H1 (cell line): ENCODE data around the gene MGLL. TPM values are rescaled to one million over a fixed set of nuclear protein-coding genes. Genes with fewer than 3 reads are reported as not detected.

Experiments used
- CTCF ChIA-PET: fragments of 300-600 bp; sonication (Branson Sonifier 250); formaldehyde crosslinking; loops from one replicate; lab custom pipeline; 2021; ENCODE audit not compliant: partially characterized antibody; lab: Charles Lee
- POLR2A ChIA-PET: fragments of 300-600 bp; sonication (Branson Sonifier 250); formaldehyde crosslinking; loops from one replicate; lab custom pipeline; 2021; ENCODE audit warnings: inconsistent platforms; ENCODE audit not compliant: partially characterized antibody; lab: Charles Lee
- DNase-seq, 2 experiments: peaks; one replicate each; pipeline versions ENCODE4 v3.0.0 to v3.0.0-alpha.2; 2010 to 2022; ENCODE audit warnings: low spot score in 2 of 2, low read depth in 1 of 2, mixed read lengths in 1 of 2
- FAIRE-seq: peaks from 2 replicates; lab custom pipeline; 2011; peaks lifted over from hg19 to GRCh38; lab: Jason Lieb, UNC
- H2AFZ ChIP-seq: 2 replicates; pipeline ENCODE4 v1.8.1; 2012; ENCODE audit warnings: low read length, inconsistent platforms
- H2AK5ac ChIP-seq: 2 replicates; pipeline ENCODE4 v1.6.1; 2013; ENCODE audit warnings: low read depth, low read length
- H2BK120ac ChIP-seq: replicated peaks from 2 replicates; pipeline ENCODE3; 2013; ENCODE audit warnings: low read depth, low read length, inconsistent platforms
- H2BK12ac ChIP-seq: 2 replicates; pipeline ENCODE4 v1.6.1; 2013; ENCODE audit warnings: low read depth, low read length
- H2BK15ac ChIP-seq: 2 replicates; pipeline ENCODE4 v1.6.1; 2013; ENCODE audit warnings: low read length
- H2BK20ac ChIP-seq: 2 replicates; pipeline ENCODE4 v1.6.1; 2013; ENCODE audit warnings: low read length
- H2BK5ac ChIP-seq: 2 replicates; pipeline ENCODE4 v1.6.1; 2013; ENCODE audit warnings: low read depth, low read length
- H3K14ac ChIP-seq: 2 replicates; pipeline ENCODE4 v1.6.1; 2013; ENCODE audit warnings: inconsistent platforms; ENCODE audit not compliant: insufficient read length
- H3K18ac ChIP-seq: 2 replicates; pipeline ENCODE4 v1.6.1; 2013; ENCODE audit warnings: low read length; ENCODE audit errors: extremely low read depth
- H3K23ac ChIP-seq: 2 replicates; pipeline ENCODE4 v1.6.1; 2013; ENCODE audit warnings: inconsistent platforms; ENCODE audit not compliant: insufficient read length
- H3K23me2 ChIP-seq: 2 replicates; pipeline ENCODE4 v1.6.1; 2013; ENCODE audit warnings: low read depth, low read length
- H3K27ac ChIP-seq: 2 replicates; pipeline ENCODE4 v1.6.1; 2011; ENCODE audit warnings: low read depth, low read length, inconsistent platforms
- H3K27me3 ChIP-seq, 4 experiments: replicated peaks in 1 of 4; 1 replicate in 1 of 4; 2 replicates in 3 of 4; pipeline versions ENCODE4 v1.6.1 to v1.8.1; 2011 to 2013; ENCODE audit warnings: low read length in 3 of 4, mild to moderate bottlenecking in 3 of 4, inconsistent platforms in 2 of 4, mixed read lengths in 2 of 4, moderate library complexity in 1 of 4; ENCODE audit not compliant: control insufficient read depth in 3 of 4, insufficient read depth in 3 of 4; ENCODE audit errors: extremely low read depth in 1 of 4
- H3K36me3 ChIP-seq, 4 experiments: 2 replicates each; pipeline versions ENCODE4 v1.6.1 to v1.8.1; 2011 to 2013; ENCODE audit warnings: mild to moderate bottlenecking in 4 of 4, low read length in 3 of 4, moderate library complexity in 2 of 4, control low read depth in 1 of 4, inconsistent platforms in 1 of 4; ENCODE audit not compliant: insufficient read depth in 4 of 4, control insufficient read depth in 2 of 4
- H3K4ac ChIP-seq: replicated peaks from 2 replicates; pipeline ENCODE3; 2013; ENCODE audit warnings: low read length, low read depth, mixed read lengths, inconsistent platforms; ENCODE audit not compliant: insufficient read length
- H3K4me1 ChIP-seq, 4 experiments: replicated peaks in 1 of 4; 1 replicate in 1 of 4; 2 replicates in 3 of 4; pipeline versions ENCODE4 v1.6.1 to v1.8.1; 2011 to 2013; ENCODE audit warnings: low read length in 3 of 4, inconsistent platforms in 2 of 4, mixed read lengths in 1 of 4; ENCODE audit not compliant: insufficient read depth in 4 of 4, control insufficient read depth in 3 of 4
- H3K4me2 ChIP-seq, 2 experiments: 2 replicates each; pipeline versions ENCODE4 v1.6.1 to v1.8.1; 2011 to 2013; ENCODE audit warnings: low read depth in 2 of 2, low read length in 2 of 2, control low read depth in 1 of 2, inconsistent platforms in 1 of 2, mild to moderate bottlenecking in 1 of 2; ENCODE audit not compliant: insufficient read depth in 1 of 2
- H3K4me3 ChIP-seq, 4 experiments: fragments of 200-600, 300-600 bp in 1 of 4; sonication (generic), shearing (Covaris generic), sonication (Bioruptor Twin) in 1 of 4; 2 replicates each; pipeline versions ENCODE4 v1.5.1 to v1.8.1; 2011 to 2016; ENCODE audit warnings: low read length in 4 of 4, low read depth in 3 of 4, control low read depth in 2 of 4, inconsistent platforms in 2 of 4, mild to moderate bottlenecking in 2 of 4, mixed read lengths in 1 of 4, moderate library complexity in 1 of 4; ENCODE audit not compliant: insufficient read depth in 2 of 4; ENCODE audit errors: extremely low read depth in 1 of 4
- H3K56ac ChIP-seq: replicated peaks from 2 replicates; pipeline ENCODE3; 2013; ENCODE audit warnings: low read depth, mild to moderate bottlenecking, mixed read lengths, low read length, inconsistent platforms; ENCODE audit not compliant: insufficient read length
- H3K79me1 ChIP-seq: 2 replicates; pipeline ENCODE4 v1.6.1; 2013; ENCODE audit warnings: low read depth, low read length, control low read depth
- H3K79me2 ChIP-seq, 2 experiments: 2 replicates each; pipeline versions ENCODE4 v1.6.1 to v1.8.1; 2012 to 2013; ENCODE audit warnings: low read length in 2 of 2, mild to moderate bottlenecking in 2 of 2, inconsistent platforms in 1 of 2; ENCODE audit not compliant: insufficient read depth in 2 of 2, control insufficient read depth in 1 of 2
- H3K9ac ChIP-seq, 4 experiments: replicated peaks in 1 of 4; 1 replicate in 1 of 4; 2 replicates in 3 of 4; pipeline versions ENCODE4 v1.6.1 to v1.8.1; 2011 to 2013; ENCODE audit warnings: low read depth in 3 of 4, low read length in 3 of 4, control low read depth in 2 of 4, mild to moderate bottlenecking in 2 of 4, moderate library complexity in 2 of 4, inconsistent platforms in 1 of 4; ENCODE audit errors: extremely low read depth in 1 of 4
- H3K9me3 ChIP-seq, 2 experiments: 2 replicates each; pipeline versions ENCODE4 v1.6.1 to v1.8.1; 2012 to 2013; ENCODE audit warnings: mild to moderate bottlenecking in 2 of 2, moderate library complexity in 2 of 2, control low read depth in 1 of 2, inconsistent platforms in 1 of 2, low read depth in 1 of 2, low read length in 1 of 2, mixed read lengths in 1 of 2; ENCODE audit not compliant: insufficient read depth in 2 of 2
- H4K20me1 ChIP-seq, 2 experiments: replicated peaks in 1 of 2; 2 replicates each; pipeline versions ENCODE3 to v1.8.1; 2011 to 2013; ENCODE audit warnings: inconsistent platforms in 2 of 2, low read length in 2 of 2, mild to moderate bottlenecking in 1 of 2; ENCODE audit not compliant: insufficient read depth in 2 of 2, control insufficient read depth in 1 of 2
- H4K5ac ChIP-seq: 2 replicates; pipeline ENCODE4 v1.6.1; 2013; ENCODE audit warnings: low read length, low read depth, mixed read lengths, inconsistent platforms; ENCODE audit not compliant: insufficient read length
- H4K8ac ChIP-seq: 2 replicates; pipeline ENCODE4 v1.8.0; 2013; ENCODE audit warnings: mild to moderate bottlenecking, moderate library complexity, low read length, inconsistent platforms; ENCODE audit not compliant: insufficient read depth; ENCODE audit errors: extremely low read depth
- H4K91ac ChIP-seq: replicated peaks from 2 replicates; pipeline ENCODE3; 2013; ENCODE audit warnings: low read length, mixed read lengths, inconsistent platforms; ENCODE audit not compliant: insufficient read length
- HDAC6 ChIP-seq: IDR thresholded peaks from one replicate; pipeline ENCODE4 v1.7.1; 2012; ENCODE audit warnings: low read depth, mild to moderate bottlenecking, inconsistent platforms, low read length, moderate library complexity
- JUN ChIP-seq: IDR thresholded peaks from 2 replicates; pipeline ENCODE4 v1.6.1; 2011; ENCODE audit warnings: low read depth, mild to moderate bottlenecking, improper control_type of control experiment, low read length
- KDM1A ChIP-seq: fragments of 200-600, 300-600 bp; sonication (generic); IDR thresholded peaks from 2 replicates; pipeline ENCODE4 v1.7.1; 2016; ENCODE audit warnings: mild to moderate bottlenecking, low read length, borderline replicate concordance
- MAFK ChIP-seq: IDR thresholded peaks from 2 replicates; pipeline ENCODE4 v1.6.1; 2012; ENCODE audit warnings: low read depth, mild to moderate bottlenecking, improper control_type of control experiment, low read length
- NANOG ChIP-seq: IDR thresholded peaks from 2 replicates; pipeline ENCODE4 v1.6.1; 2011; ENCODE audit warnings: low read length, low read depth, mild to moderate bottlenecking, inconsistent platforms; ENCODE audit not compliant: insufficient read depth, poor library complexity, severe bottlenecking
- RAD21 ChIP-seq, 2 experiments: IDR thresholded peaks in 1 of 2; conservative IDR thresholded peaks in 1 of 2; 2 replicates each; pipeline ENCODE4 v1.6.1; 2011; ENCODE audit warnings: low read depth in 2 of 2, low read length in 2 of 2, improper control_type of control experiment in 1 of 2, inconsistent platforms in 1 of 2, mild to moderate bottlenecking in 1 of 2, moderate library complexity in 1 of 2
- RFX5 ChIP-seq: IDR thresholded peaks from 2 replicates; pipeline ENCODE4 v1.6.1; 2011; ENCODE audit warnings: low read depth, low read length, improper control_type of control experiment, borderline replicate concordance
- RXRA ChIP-seq: IDR thresholded peaks from 2 replicates; pipeline ENCODE4 v1.6.1; 2011; ENCODE audit warnings: low read depth, mild to moderate bottlenecking, low read length, moderate library complexity; ENCODE audit not compliant: insufficient read depth
- TBP ChIP-seq: IDR thresholded peaks from 2 replicates; pipeline ENCODE4 v1.6.1; 2011; ENCODE audit warnings: low read depth, low read length, improper control_type of control experiment
- TEAD4 ChIP-seq: IDR thresholded peaks from 2 replicates; pipeline ENCODE4 v1.6.1; 2012; ENCODE audit warnings: low read depth, low read length, inconsistent platforms, mixed read lengths
- WGBS, 2 experiments: shearing (Covaris generic) in 1 of 2; methylation state at CpG; one replicate each; pipeline versions ENCODE4 v1.1.6 to v1.1.7; 2013 to 2015; ENCODE audit warnings: low lambda C conversion rate in 2 of 2, mixed read lengths in 2 of 2, inconsistent platforms in 1 of 2, low coverage in 1 of 2, missing lambda C conversion rate in 1 of 2; ENCODE audit not compliant: insufficient replicate concordance in 2 of 2, insufficient coverage in 1 of 2, insufficient read length in 1 of 2; ENCODE audit errors: extremely low coverage in 1 of 2, missing lambda C conversion rate in 1 of 2; 5-methylcytosine and 5-hydroxymethylcytosine counted together
- polyA plus RNA-seq, 7 experiments: library from polyadenylated mRNA; depleted of rRNA in 3 of 7; stranded (reverse) in 5 of 7; unstranded in 2 of 7; fragments of >200 nt in 5 of 7; fragments of 200-250 nt in 2 of 7; gene quantifications; 1 replicate in 5 of 7; 2 replicates in 1 of 7; 4 replicates in 1 of 7; pipeline versions ENCODE4 v1.2.1 to v1.2.3, GENCODE V29; 2011 to 2013; ENCODE audit warnings: missing spikeins in 2 of 7, mixed read lengths in 2 of 7
- total RNA-seq: library from RNA; stranded (reverse); fragmentation: NEBNext Ultra II Directional; extraction: Animal tissue kit (Norgen Biotek cat#: 25700); gene quantifications from 2 replicates; pipeline ENCODE4 v1.2.1, GENCODE V29; 2021
- TF ChIP-seq, protein P1 (sequence below): IDR thresholded peaks from 2 replicates; pipeline ENCODE4 v1.6.1; 2012; ENCODE audit warnings: low read length, inconsistent platforms

Gene MGLL
- total and polyA plus RNA-seq, 2 of the 8 experiments (the other 6 are each of a cell fraction or from before 2014, with no cell fraction given) = 0.05 to 0.34 TPM

DNA sequence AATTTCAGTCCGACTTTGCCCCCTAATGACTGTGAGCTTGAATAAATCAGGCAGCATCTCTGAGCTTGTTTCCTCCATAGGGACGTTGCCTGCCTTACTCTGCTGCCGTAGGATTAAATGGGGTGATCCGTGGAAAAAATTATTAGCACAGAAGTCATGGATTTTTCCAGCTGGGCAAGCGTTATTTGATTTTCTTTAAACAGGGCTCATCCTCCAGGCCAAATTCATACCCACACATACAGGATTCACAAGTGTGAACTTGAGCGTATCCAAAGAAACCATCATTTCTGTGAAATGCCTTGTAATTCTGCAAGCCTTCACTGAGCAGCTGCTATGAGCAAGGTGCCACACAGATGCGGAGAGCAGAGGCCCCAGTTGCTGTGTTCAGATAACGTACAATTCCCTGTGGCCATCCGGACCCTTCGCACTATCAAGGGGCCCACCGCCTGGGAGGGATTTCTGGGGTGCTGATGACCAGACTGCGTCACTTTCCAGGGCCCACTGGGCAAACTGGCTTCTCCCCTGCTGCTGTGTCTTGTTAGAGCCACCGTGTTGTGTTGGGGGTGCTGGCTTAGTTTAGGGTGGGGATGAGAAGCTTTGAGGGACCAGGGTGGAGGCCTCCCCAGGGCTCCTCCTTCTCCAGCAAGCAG is 61.4 kb downstream of the MGLL start:
- H3K9ac ChIP-seq = no peak overlapping the region
- no peak overlapping the region for H3K27ac ChIP-seq
- H3K9me3 ChIP-seq = no peaks in the 10 kb centered on the region
- no peak overlapping the region for H3K4me3 ChIP-seq
- H3K4ac ChIP-seq = no peak overlapping the region
- no peaks in the 10 kb centered on the region for H3K36me3 ChIP-seq
- no peak overlapping the region for H4K91ac ChIP-seq
- no peak overlapping the region for H3K14ac ChIP-seq
- WGBS, 2 experiments = 89% methylated on average over 13 of the region's 13 CpGs; no CpG with 5 or more reads in 1 of the 2 experiments
- H3K56ac ChIP-seq = no peak overlapping the region
- H2AFZ ChIP-seq = no peak overlapping the region
- no peak overlapping the region for H2BK5ac ChIP-seq
- H3K18ac ChIP-seq = no peak overlapping the region
- 0 out of 7 replicates have a peak, but pooled peaks cover 0 to 2% (median 0%) of the 10 kb centered on the region in 4 experiments for H3K27me3 ChIP-seq
- DNase-seq (no peak), FAIRE-seq (no peak)
- H3K79me2 ChIP-seq = no peaks in the 10 kb centered on the region
- ChIA-PET POLR2A (interaction anchor here (0.8 to 1.4 kb wide), 2 partner anchors 28 to 54 kb away, joined by 3 read pairs; no protein-coding TSS in a partner anchor), CTCF (interaction anchor here (0.9 to 3.5 kb wide), 10 partner anchors 9 to 229 kb away, joined by 3 to 35 read pairs (median 5); no protein-coding TSS in a partner anchor)
- H3K23ac ChIP-seq = no peak overlapping the region
- no peaks in the 10 kb centered on the region for H3K79me1 ChIP-seq
- H2BK15ac ChIP-seq = no peak overlapping the region
- no peak overlapping the region for H3K4me2 ChIP-seq
- no peaks in the 10 kb centered on the region for H3K4me1 ChIP-seq
- no peak overlapping the region for H4K5ac ChIP-seq
- H2AK5ac ChIP-seq = no peak overlapping the region
- no peak overlapping the region for H2BK120ac ChIP-seq
- no peak overlapping the region for H2BK12ac ChIP-seq
- no peak overlapping the region; the same call in 1 of the 2 replicates for H4K8ac ChIP-seq
- no peaks in the 10 kb centered on the region for H4K20me1 ChIP-seq
- H3K23me2 ChIP-seq = no peaks in the 10 kb centered on the region
- no peak overlapping the region for H2BK20ac ChIP-seq
- TF ChIP-seq MAFK (no peak), KDM1A (no peak), JUN (no peak), RXRA (no peak), TBP (no peak), RFX5 (no peak), TEAD4 (no peak), NANOG (no peak), HDAC6 (no peak), RAD21 (IDR thresholded peaks at IDR 0.05 in 1 of 2, conservative IDR thresholded peaks at IDR 0.05 in 1 of 2; ENCODE audit: low read depth in 2 of 2, low read length in 2 of 2) (no peak)
- TF ChIP-seq, protein P1, sequence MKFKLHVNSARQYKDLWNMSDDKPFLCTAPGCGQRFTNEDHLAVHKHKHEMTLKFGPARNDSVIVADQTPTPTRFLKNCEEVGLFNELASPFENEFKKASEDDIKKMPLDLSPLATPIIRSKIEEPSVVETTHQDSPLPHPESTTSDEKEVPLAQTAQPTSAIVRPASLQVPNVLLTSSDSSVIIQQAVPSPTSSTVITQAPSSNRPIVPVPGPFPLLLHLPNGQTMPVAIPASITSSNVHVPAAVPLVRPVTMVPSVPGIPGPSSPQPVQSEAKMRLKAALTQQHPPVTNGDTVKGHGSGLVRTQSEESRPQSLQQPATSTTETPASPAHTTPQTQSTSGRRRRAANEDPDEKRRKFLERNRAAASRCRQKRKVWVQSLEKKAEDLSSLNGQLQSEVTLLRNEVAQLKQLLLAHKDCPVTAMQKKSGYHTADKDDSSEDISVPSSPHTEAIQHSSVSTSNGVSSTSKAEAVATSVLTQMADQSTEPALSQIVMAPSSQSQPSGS = no peak
